ENCODE measurements around the gene B3GLCT.
A peak's percentile ranks its signal among the peaks of the same experiment; 100 is the strongest.
"Not testable (repeated sequence)": the region's sequence is repeated elsewhere in the genome, so short reads cannot be mapped to it uniquely, and the experiment has no call there.

B3GLCT gene

DNA sequence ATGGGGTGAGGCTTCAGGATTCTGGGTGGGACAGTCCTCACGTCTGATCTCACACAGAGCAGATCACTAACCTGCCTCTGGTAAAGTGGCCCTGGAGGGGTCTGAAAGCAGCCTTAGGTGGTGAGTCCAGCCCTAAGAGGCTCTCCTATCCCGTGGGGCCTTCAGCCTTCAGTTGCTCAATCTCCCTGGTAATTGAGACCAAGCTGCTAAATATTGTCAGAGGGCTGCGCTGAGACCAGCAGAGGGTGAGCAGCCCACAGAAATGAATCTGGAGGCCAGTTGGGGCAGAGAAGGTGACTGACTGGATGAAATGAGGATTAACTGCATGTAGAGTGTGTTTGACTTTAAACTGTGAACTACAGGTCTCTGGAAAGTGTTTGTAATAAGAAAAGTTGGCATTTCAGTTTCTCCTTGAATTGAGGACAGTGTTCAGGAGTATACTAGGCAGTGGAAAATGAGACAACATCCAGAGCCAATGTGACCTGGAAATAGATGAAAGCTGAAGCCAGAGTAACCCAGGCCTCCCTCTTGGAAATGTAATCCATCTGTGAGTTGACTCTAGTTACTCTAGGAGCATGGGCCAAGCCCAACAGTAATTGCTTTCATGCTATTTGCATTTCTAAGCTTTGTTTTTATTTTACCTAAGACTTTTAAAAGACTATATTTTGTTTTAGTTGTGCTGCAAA is 23.8 kb upstream of the B3GLCT start:
- no peak for TF ChIP-seq POLR2AphosphoS5 (IDR thresholded peaks at IDR 0.05; ENCODE audit: low read depth)
- TF ChIP-seq GABPA (IDR thresholded peaks at IDR 0.05; ENCODE audit: low read depth) = no peak
- no peak for TF ChIP-seq SPI1 (IDR thresholded peaks at IDR 0.05; ENCODE audit: borderline replicate concordance, low read depth)
- TF ChIP-seq, protein P1, sequence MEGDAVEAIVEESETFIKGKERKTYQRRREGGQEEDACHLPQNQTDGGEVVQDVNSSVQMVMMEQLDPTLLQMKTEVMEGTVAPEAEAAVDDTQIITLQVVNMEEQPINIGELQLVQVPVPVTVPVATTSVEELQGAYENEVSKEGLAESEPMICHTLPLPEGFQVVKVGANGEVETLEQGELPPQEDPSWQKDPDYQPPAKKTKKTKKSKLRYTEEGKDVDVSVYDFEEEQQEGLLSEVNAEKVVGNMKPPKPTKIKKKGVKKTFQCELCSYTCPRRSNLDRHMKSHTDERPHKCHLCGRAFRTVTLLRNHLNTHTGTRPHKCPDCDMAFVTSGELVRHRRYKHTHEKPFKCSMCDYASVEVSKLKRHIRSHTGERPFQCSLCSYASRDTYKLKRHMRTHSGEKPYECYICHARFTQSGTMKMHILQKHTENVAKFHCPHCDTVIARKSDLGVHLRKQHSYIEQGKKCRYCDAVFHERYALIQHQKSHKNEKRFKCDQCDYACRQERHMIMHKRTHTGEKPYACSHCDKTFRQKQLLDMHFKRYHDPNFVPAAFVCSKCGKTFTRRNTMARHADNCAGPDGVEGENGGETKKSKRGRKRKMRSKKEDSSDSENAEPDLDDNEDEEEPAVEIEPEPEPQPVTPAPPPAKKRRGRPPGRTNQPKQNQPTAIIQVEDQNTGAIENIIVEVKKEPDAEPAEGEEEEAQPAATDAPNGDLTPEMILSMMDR (IDR thresholded peaks at IDR 0.05; ENCODE audit: insufficient read depth, low read length) = no peak
- TF ChIP-seq, protein P2, sequence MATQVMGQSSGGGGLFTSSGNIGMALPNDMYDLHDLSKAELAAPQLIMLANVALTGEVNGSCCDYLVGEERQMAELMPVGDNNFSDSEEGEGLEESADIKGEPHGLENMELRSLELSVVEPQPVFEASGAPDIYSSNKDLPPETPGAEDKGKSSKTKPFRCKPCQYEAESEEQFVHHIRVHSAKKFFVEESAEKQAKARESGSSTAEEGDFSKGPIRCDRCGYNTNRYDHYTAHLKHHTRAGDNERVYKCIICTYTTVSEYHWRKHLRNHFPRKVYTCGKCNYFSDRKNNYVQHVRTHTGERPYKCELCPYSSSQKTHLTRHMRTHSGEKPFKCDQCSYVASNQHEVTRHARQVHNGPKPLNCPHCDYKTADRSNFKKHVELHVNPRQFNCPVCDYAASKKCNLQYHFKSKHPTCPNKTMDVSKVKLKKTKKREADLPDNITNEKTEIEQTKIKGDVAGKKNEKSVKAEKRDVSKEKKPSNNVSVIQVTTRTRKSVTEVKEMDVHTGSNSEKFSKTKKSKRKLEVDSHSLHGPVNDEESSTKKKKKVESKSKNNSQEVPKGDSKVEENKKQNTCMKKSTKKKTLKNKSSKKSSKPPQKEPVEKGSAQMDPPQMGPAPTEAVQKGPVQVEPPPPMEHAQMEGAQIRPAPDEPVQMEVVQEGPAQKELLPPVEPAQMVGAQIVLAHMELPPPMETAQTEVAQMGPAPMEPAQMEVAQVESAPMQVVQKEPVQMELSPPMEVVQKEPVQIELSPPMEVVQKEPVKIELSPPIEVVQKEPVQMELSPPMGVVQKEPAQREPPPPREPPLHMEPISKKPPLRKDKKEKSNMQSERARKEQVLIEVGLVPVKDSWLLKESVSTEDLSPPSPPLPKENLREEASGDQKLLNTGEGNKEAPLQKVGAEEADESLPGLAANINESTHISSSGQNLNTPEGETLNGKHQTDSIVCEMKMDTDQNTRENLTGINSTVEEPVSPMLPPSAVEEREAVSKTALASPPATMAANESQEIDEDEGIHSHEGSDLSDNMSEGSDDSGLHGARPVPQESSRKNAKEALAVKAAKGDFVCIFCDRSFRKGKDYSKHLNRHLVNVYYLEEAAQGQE (IDR thresholded peaks at IDR 0.05; ENCODE audit: insufficient replicate concordance, low read depth) = no peak
- DNase-seq (ENCODE audit: low read depth in 1 of 2, low spot score in 1 of 2) = no peak
- Histone ChIP-seq H3K27ac (replicated peaks) (no peak overlapping the region), H3K27me3 (ENCODE audit: insufficient read depth, poor library complexity, severe bottlenecking) (no peaks in the 10 kb centered on the region), H3K4me3 (replicated peaks; ENCODE audit: insufficient read depth, low read length) (no peak overlapping the region)

DNA sequence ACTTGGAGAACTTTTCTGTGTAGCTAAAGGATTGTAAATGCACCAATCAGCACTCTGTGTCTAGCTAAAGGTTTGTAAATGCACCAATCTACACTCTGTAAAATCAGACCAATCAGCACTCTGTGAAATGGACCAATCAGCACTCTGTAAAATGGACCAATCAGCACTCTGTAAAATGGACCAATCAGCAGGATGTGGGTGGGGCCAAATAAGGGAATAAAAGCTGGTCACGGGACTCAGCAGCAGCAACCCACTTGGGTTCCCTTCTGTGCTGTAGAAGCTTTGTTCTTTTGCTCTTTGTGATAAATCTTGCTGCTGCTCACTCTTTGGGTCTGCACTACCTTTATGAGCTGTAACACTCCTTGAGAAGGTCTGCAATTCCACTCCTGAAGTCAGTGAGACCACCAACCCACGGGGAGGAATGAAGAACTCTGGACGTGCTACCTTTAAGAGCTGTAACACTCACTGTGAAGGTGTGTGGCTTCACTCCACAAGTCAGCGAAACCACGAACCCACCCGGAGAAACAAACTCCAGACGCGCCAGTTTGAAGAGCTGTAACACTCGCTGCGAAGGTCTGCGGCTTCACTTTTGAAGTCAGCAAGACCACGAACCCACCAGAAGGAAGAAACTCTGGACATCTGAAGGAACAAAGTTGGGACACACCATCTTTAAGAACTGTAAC is 21.8 kb upstream of the B3GLCT start:
- not testable (repeated sequence) for H3K27ac ChIP-seq (replicated peaks); H3K4me3 ChIP-seq (replicated peaks; ENCODE audit: insufficient read depth, low read length); H3K27me3 ChIP-seq (ENCODE audit: insufficient read depth, poor library complexity, severe bottlenecking); DNase-seq (ENCODE audit: low read depth in 1 of 2, low spot score in 1 of 2)

- H3K4me3 ChIP-seq (replicated peaks; ENCODE audit: insufficient read depth, low read length) = no peak overlapping the region
- TF ChIP-seq GABPA (IDR thresholded peaks at IDR 0.05; ENCODE audit: low read depth) (no peak), SPI1 (IDR thresholded peaks at IDR 0.05; ENCODE audit: borderline replicate concordance, low read depth) (no peak), POLR2AphosphoS5 (IDR thresholded peaks at IDR 0.05; ENCODE audit: low read depth) (no peak)
- TF ChIP-seq, protein P2 (IDR thresholded peaks at IDR 0.05; ENCODE audit: insufficient replicate concordance, low read depth) = no peak
- TF ChIP-seq, protein P1 (IDR thresholded peaks at IDR 0.05; ENCODE audit: insufficient read depth, low read length) = no peak
- no peak overlapping the region for H3K27ac ChIP-seq (replicated peaks)
- H3K27me3 ChIP-seq (ENCODE audit: insufficient read depth, poor library complexity, severe bottlenecking) = no peaks in the 10 kb centered on the region
- DNase-seq (ENCODE audit: low read depth in 1 of 2, low spot score in 1 of 2) = no peak
Observed at GRCh38 chr13:31179241-31179640, 20.5 kb upstream of the B3GLCT start.

- no peaks in the 10 kb centered on the region for H3K27me3 ChIP-seq (ENCODE audit: insufficient read depth, poor library complexity, severe bottlenecking)
- TF ChIP-seq GABPA (IDR thresholded peaks at IDR 0.05; ENCODE audit: low read depth) = no peak
- peak; percentile 70; the same call in 1 of the 2 replicates for TF ChIP-seq SPI1 (IDR thresholded peaks at IDR 0.05; ENCODE audit: borderline replicate concordance, low read depth)
- no peak overlapping the region for H3K4me3 ChIP-seq (replicated peaks; ENCODE audit: insufficient read depth, low read length)
- no peak overlapping the region for H3K27ac ChIP-seq (replicated peaks)
- peak in 1 of 2 experiments; percentile 19 for DNase-seq (ENCODE audit: low read depth in 1 of 2, low spot score in 1 of 2)
Observed at GRCh38 chr13:31179754-31180153, 20.0 kb upstream of the B3GLCT start.
